Endodermal cell (in vitro differentiated cells): ENCODE measurements around the gene VRK2. TPM values are rescaled to one million over a fixed set of nuclear protein-coding genes. Genes with fewer than 3 reads are reported as not detected.

Experiments used
- DNase-seq: peaks from one replicate; pipeline ENCODE4 v3.0.0-alpha.2; 2017
- H3K27ac ChIP-seq: 2 replicates; pipeline ENCODE4 v1.5.1; 2013; ENCODE audit warnings: mild to moderate bottlenecking, low read depth, low read length, moderate library complexity
- H3K27me3 ChIP-seq: 2 replicates; pipeline ENCODE4 v1.6.1; 2013; ENCODE audit warnings: mild to moderate bottlenecking, low read length, moderate library complexity; ENCODE audit not compliant: insufficient read depth, control insufficient read depth, poor library complexity, severe bottlenecking
- H3K36me3 ChIP-seq: 2 replicates; pipeline ENCODE4 v1.7.0; 2013; ENCODE audit warnings: mild to moderate bottlenecking, low read length, moderate library complexity; ENCODE audit not compliant: control insufficient read depth, insufficient read depth
- H3K4me1 ChIP-seq: one replicate; pipeline ENCODE4 v1.7.0; 2013; ENCODE audit warnings: low read length; ENCODE audit not compliant: control insufficient read depth, insufficient read depth
- H3K4me3 ChIP-seq: 2 replicates; pipeline ENCODE4 v1.5.1; 2013; ENCODE audit warnings: mild to moderate bottlenecking, low read length, moderate library complexity
- H3K9ac ChIP-seq: 2 replicates; pipeline ENCODE4 v1.6.1; 2013; ENCODE audit warnings: mild to moderate bottlenecking, low read length, moderate library complexity; ENCODE audit not compliant: poor library complexity, severe bottlenecking; ENCODE audit errors: extremely low read depth
- H3K9me3 ChIP-seq: 2 replicates; pipeline ENCODE4 v1.6.1; 2013; ENCODE audit warnings: mild to moderate bottlenecking, low read length, moderate library complexity; ENCODE audit not compliant: control insufficient read depth
- H3K27ac Mint-ChIP-seq: 2 replicates; pipeline ENCODE4 v1.8.0; 2020; ENCODE audit warnings: mixed read lengths
- H3K27me3 Mint-ChIP-seq: 2 replicates; pipeline ENCODE4 v1.8.0; 2021; ENCODE audit warnings: mild to moderate bottlenecking, mixed read lengths; ENCODE audit not compliant: insufficient read depth
- H3K36me3 Mint-ChIP-seq: 2 replicates; pipeline ENCODE4 v1.8.0; 2020; ENCODE audit warnings: low read depth, mixed read lengths
- H3K4me1 Mint-ChIP-seq: 2 replicates; pipeline ENCODE4 v1.8.0; 2020; ENCODE audit warnings: mixed read lengths
- H3K4me3 Mint-ChIP-seq: 2 replicates; pipeline ENCODE4 v1.8.0; 2020; ENCODE audit warnings: mild to moderate bottlenecking, moderate library complexity, mixed read lengths
- H3K9me3 Mint-ChIP-seq: 2 replicates; pipeline ENCODE4 v1.8.0; 2020; ENCODE audit warnings: mild to moderate bottlenecking, mixed read lengths
- whole genome bisulfite sequencing, 2 experiments: methylation state at CpG; one replicate each; pipeline versions ENCODE4 v1.1.5 to v1.1.7; 2013; ENCODE audit warnings: missing lambda C conversion rate in 2 of 2, mixed read lengths in 1 of 2; ENCODE audit not compliant: insufficient coverage in 1 of 2, insufficient read length in 1 of 2; 5-methylcytosine and 5-hydroxymethylcytosine counted together
- total RNA-seq, 2 donors: library from RNA; stranded (reverse); fragmentation: NEBNext Ultra II Directional in 1 of 2; extraction: Animal tissue kit (Norgen Biotek cat#: 25700) in 1 of 2; gene quantifications; 2 replicates in 1 of 2; 3 replicates in 1 of 2; pipeline ENCODE4 v1.2.1, GENCODE V29; 2021
- TF ChIP-seq, protein P1 (sequence below): fragments of 200-600 bp; sonication (generic); conservative IDR thresholded peaks from 2 replicates; pipeline ENCODE4 v1.5.0; 2021; ENCODE audit warnings: antibody characterized with exemption, mild to moderate bottlenecking

The VRK2 gene
- total RNA-seq, 2 donors from 2014 or later = 27.3 to 33.3 TPM

DNA sequence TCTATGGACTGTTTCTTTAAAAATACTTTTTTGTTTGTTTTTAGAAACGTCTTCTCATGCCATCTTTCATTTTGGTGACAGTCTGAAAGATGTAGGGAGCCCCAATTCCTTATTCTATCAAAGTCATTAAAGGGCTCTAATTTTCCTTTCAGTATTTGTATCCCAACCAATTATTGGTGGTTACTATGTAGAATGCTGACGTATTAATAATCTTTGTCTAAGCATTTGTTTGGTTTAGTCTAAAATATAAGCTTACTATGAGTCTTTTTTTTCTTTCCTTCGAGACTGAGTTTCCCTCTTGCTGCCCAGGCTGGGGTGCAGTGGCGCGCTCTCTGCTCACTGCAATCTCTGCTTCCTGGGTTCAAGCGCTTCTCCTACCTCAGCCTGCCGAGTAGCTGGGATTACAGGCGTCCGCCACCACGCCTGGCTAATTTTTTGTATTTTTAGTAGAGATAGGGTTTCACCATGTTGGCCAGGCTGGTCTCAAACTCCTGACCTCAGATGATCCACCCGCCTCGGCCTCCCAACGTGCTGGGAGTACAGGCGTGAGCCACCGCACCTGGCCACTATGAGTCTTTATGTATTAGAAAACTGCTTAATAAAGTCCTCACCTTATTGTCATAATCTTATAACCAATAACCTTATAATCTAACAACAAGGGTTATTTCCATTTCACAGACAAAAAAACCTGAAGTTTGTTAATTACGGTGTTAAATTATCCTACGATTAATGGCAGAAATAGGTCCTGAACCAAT is 849 bp upstream of the VRK2 start:
- WGBS, 2 experiments = 83 to 88% methylated on average over 8 to 17 of the region's 17 CpGs
- TF ChIP-seq, protein P1, sequence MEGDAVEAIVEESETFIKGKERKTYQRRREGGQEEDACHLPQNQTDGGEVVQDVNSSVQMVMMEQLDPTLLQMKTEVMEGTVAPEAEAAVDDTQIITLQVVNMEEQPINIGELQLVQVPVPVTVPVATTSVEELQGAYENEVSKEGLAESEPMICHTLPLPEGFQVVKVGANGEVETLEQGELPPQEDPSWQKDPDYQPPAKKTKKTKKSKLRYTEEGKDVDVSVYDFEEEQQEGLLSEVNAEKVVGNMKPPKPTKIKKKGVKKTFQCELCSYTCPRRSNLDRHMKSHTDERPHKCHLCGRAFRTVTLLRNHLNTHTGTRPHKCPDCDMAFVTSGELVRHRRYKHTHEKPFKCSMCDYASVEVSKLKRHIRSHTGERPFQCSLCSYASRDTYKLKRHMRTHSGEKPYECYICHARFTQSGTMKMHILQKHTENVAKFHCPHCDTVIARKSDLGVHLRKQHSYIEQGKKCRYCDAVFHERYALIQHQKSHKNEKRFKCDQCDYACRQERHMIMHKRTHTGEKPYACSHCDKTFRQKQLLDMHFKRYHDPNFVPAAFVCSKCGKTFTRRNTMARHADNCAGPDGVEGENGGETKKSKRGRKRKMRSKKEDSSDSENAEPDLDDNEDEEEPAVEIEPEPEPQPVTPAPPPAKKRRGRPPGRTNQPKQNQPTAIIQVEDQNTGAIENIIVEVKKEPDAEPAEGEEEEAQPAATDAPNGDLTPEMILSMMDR = no peak
- peaks cover 34% of the 10 kb centered on the region for H3K4me1 Mint-ChIP-seq
- H3K9me3 Mint-ChIP-seq = no peaks in the 10 kb centered on the region
- Histone ChIP-seq H3K9ac (peak overlapping the region; percentile 64), H3K27ac (peak overlapping the region; percentile 57), H3K4me1 (no peaks in the 10 kb centered on the region), H3K4me3 (peak overlapping the region; percentile 85), H3K27me3 (no peaks in the 10 kb centered on the region), H3K36me3 (peaks cover 12% of the 10 kb centered on the region), H3K9me3 (no peaks in the 10 kb centered on the region)
- H3K4me3 Mint-ChIP-seq = peak overlapping the region; percentile 81
- no peak for DNase-seq
- H3K27ac Mint-ChIP-seq = peak overlapping the region; percentile 93
- H3K36me3 Mint-ChIP-seq = peaks cover 5% of the 10 kb centered on the region
- no peaks in the 10 kb centered on the region for H3K27me3 Mint-ChIP-seq

DNA sequence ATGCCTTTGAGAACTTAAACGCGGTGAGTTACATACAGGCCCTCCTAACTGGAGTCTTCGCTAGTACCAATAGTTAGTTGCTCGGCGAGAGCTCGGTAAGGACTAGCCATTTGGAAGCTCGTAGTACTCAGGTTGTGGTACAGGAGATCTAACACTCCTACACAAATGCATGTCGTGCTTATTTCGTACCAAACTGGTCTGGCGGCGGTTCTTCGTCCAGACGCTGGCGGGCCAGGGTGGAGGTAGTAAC is 346 bp upstream of the VRK2 start:
- Mint-ChIP-seq H3K27ac (peak overlapping the region; percentile 93), H3K27me3 (no peaks in the 10 kb centered on the region), H3K9me3 (no peaks in the 10 kb centered on the region), H3K4me3 (peak overlapping the region; percentile 81), H3K36me3 (peaks cover 5% of the 10 kb centered on the region), H3K4me1 (peaks cover 30% of the 10 kb centered on the region)
- Histone ChIP-seq H3K9ac (peak overlapping the region; percentile 64), H3K4me3 (peak overlapping the region; percentile 85), H3K4me1 (no peaks in the 10 kb centered on the region), H3K9me3 (no peaks in the 10 kb centered on the region), H3K36me3 (peaks cover 12% of the 10 kb centered on the region), H3K27me3 (no peaks in the 10 kb centered on the region), H3K27ac (peak overlapping the region; percentile 57)
- no peak for DNase-seq
- TF ChIP-seq, protein P1 = no peak
- WGBS, 2 experiments = 11 to 12% methylated on average over 8 to 14 of the region's 14 CpGs

DNA sequence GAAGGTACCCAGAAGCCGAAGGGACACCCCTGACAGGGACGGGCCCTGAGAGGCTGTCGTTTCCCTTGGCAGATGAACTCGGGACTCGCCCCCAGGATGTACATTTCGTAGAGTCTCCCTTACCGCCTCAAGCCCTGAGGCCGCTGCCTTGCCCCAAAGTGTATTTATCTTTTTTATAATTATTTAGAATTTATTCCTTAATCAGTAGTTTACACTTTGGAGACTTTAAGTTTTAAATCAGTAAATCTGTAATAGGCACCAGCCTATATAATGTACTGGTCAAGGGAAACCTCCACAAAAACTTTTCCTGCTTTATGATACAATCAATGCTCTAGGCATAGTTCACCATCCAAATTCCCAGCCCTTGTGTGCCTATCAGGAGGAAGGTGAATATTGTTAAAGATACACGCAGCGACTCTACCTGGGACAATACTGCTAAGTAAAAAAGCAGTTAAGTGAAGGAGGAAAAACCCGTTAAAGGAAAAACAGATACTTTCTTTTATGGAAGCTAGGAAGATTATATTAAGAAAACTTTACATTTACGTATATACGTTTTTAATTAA is 848 bp downstream of the VRK2 start:
- TF ChIP-seq, protein P1 = no peak
- Mint-ChIP-seq H3K27ac (peak overlapping the region; percentile 93), H3K27me3 (no peaks in the 10 kb centered on the region), H3K4me3 (peak overlapping the region; percentile 81), H3K4me1 (peaks cover 22% of the 10 kb centered on the region), H3K9me3 (no peaks in the 10 kb centered on the region), H3K36me3 (peaks cover 5% of the 10 kb centered on the region)
- no peaks in the 10 kb centered on the region for H3K4me1 ChIP-seq
- 21 to 50% methylated on average over 2 to 10 of the region's 13 CpGs for WGBS, 2 experiments
- no peak for DNase-seq
- H3K9ac ChIP-seq = peak overlapping the region; percentile 64
- H3K36me3 ChIP-seq = peaks cover 18% of the 10 kb centered on the region
- H3K27ac ChIP-seq = no peak overlapping the region
- no peaks in the 10 kb centered on the region for H3K9me3 ChIP-seq
- H3K4me3 ChIP-seq = peak overlapping the region; percentile 85
- no peaks in the 10 kb centered on the region for H3K27me3 ChIP-seq
